ENCODE measurements around the gene CELF1.

Gene CELF1

DNA sequence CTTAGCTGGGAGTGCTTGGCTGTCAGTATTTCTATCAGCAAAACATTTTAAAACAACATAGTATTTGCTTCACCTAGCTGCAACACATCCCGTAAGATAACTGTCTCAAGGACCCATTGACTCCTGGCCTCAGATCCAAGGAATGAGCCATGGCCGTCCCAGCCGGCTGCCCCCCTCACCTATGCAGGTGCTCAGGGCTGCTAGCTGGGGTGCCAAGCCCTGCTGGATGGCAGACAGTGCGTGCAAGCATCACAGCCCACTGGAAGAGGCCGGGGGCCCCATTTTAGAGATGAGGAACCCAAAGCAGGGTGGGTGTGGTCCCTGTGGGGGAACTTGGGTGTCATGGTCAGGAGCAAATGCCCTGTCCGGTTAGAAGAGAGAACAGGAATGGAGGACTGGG is 135.2 kb downstream of the CELF1 start:
- DNase-seq (ENCODE audit: low spot score): no peak

DNA sequence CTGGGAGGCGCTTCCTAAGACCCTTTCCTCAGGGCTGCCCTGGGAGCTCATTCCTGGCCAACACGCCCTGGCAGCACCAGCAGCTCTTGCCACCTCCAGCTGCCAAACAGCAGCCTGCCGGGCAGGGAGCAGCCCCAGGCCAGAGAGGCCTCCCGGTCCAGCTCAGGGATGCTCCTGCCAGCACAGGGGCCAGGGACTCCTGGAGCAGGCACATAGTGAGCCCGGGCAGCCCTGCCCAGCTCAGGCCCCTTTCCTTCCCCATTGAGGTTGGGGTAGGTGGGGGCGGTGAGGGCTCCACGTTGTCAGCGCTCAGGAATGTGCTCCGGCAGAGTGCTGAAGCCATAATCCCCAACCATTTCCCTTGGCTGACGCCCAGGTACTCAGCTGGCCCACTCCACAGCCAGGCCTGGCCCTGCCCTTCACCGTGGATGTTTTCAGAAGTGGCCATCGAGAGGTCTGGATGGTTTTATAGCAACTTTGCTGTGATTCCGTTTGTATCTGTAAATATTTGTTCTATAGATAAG is 136.9 kb downstream of the CELF1 start:
- DNase-seq (ENCODE audit: low spot score): no peak

Data from germinal center (tissue), 1 donor.